Motor neuron (in vitro differentiated cells): ENCODE measurements around the gene ZNF286A. TPM values are rescaled to one million over a fixed set of nuclear protein-coding genes. Genes with fewer than 3 reads are reported as not detected.
"Not testable (repeated sequence)": the region's sequence is repeated elsewhere in the genome, so short reads cannot be mapped to it uniquely, and the experiment has no call there.

ENCODE experiments used
- ATAC-seq, 8 experiments: fragments of 200-7000 bp; cut with Tn5 transposase; replicated peaks in 6 of 8; 2 replicates each; pipeline ENCODE4 v1.8.0; 2021; ENCODE audit warnings: mild to moderate bottlenecking in 8 of 8, moderate library complexity in 8 of 8
- H3K27ac ChIP-seq, 2 donors: fragments of 250-450 bp; sonication (Bioruptor Pico); 2 replicates each; pipeline ENCODE4 v1.9.0; 2021; ENCODE audit warnings: antibody characterized with exemption in 2 of 2, mild to moderate bottlenecking in 2 of 2, moderate library complexity in 1 of 2
- H3K4me1 ChIP-seq, 2 donors: fragments of 250-450 bp; sonication (Bioruptor Pico); replicated peaks in 1 of 2; 2 replicates each; pipeline ENCODE4 v1.6.1; 2021; ENCODE audit warnings: antibody characterized with exemption in 2 of 2, mild to moderate bottlenecking in 2 of 2, moderate library complexity in 1 of 2
- H3K4me3 ChIP-seq, 5 donors: fragments of 250-450 bp; sonication (Bioruptor Pico); 2 replicates each; pipeline ENCODE4 v1.9.0; 2021; ENCODE audit warnings: antibody characterized with exemption in 5 of 5, mild to moderate bottlenecking in 5 of 5, moderate library complexity in 4 of 5
- WGBS, 10 experiments: fragments of 450-650 bp; shearing (Covaris generic); methylation state at CpG; one replicate each; pipeline ENCODE4 v1.0.0; 2022; 5-methylcytosine and 5-hydroxymethylcytosine counted together
- in situ Hi-C, 9 experiments: fragments of 400-800 bp; cut with MboI; loops; one replicate each; pipeline ENCODE4 v1.15.0; 2021; ENCODE audit warnings: low sequenced_read_pairs in 9 of 9, low pct_unique_long_range_greater_than_20kb in 2 of 9; ENCODE audit not compliant: unreplicated experiment in 9 of 9
- total RNA-seq, 8 experiments: library from RNA; unstranded; fragments of 300-600 nt; gene quantifications; 2 replicates each; pipeline versions ENCODE4 v1.2.3 to v1.2.4, GENCODE V29; 2022

The ZNF286A gene
- total RNA-seq, 8 experiments from 2014 or later: 32.1 to 114 (median 56.6) TPM

GRCh38 chr17:15716601-15717563 is 17.3 kb downstream of the ZNF286A start:
- H3K4me1 ChIP-seq, H3K27ac ChIP-seq, H3K4me3 ChIP-seq, in situ Hi-C loops, ATAC-seq: not testable (repeated sequence)
- WGBS, 10 experiments: 86 to 100% (median 95%) methylated on average over 1 to 4 of the region's 11 CpGs; no CpG with 5 or more reads in 5 of the 10 experiments

GRCh38 chr17:15730535-15730934 is 31.0 kb downstream of the ZNF286A start:
- WGBS, 10 experiments: no CpG with 5 or more reads among the region's 14 CpGs
- ATAC-seq, H3K27ac ChIP-seq, H3K4me3 ChIP-seq, in situ Hi-C loops, H3K4me1 ChIP-seq: not testable (repeated sequence)

- in situ Hi-C loops: not testable (repeated sequence)
- WGBS, 10 experiments: no CpG with 5 or more reads among the region's 10 CpGs
Observed at GRCh38 chr17:15731900-15732299, 32.3 kb downstream of the ZNF286A start, which contains the start of gene TBC1D26. TBC1D26 (plus strand) TSS chr17:15732283; CDS start chr17:15735349, 3,066 bp downstream.

GRCh38 chr17:15733174-15733789 is 33.7 kb downstream of the ZNF286A start:
- H3K4me1 ChIP-seq, in situ Hi-C loops, H3K27ac ChIP-seq, H3K4me3 ChIP-seq, ATAC-seq: not testable (repeated sequence)
- no CpG with 5 or more reads among the region's 10 CpGs for WGBS, 10 experiments

More at GRCh38 chr17:15731900-15732299, 32.3 kb downstream of the ZNF286A start, which contains the start of gene TBC1D26:
- not testable (repeated sequence) for ATAC-seq, H3K4me1 ChIP-seq, H3K27ac ChIP-seq, H3K4me3 ChIP-seq

DNA sequence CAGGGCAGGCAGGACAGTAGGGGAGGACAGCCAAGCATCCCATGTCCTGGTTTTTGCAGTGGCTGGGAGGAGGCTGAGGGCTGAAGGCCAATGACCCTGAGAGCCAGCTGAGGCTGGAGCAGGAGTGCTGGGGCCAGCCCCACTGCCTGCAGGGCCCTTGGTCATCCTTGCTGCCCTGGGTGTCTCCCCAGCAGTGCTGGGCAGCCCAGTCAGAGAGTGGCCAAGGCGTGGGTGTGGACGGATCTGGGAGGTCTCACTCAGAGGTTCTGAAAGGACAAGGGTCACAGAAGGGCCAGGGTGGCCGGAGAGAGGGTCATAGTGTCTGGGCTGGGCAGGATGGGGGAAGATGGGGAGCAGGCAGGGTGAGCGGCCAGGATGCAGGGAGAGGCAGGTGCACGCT is 37.0 kb downstream of the ZNF286A start:
- no CpG with 5 or more reads among the region's 5 CpGs for WGBS, 10 experiments
- ATAC-seq: peak in 2 of 8 experiments; percentile 64 to 67
- in situ Hi-C loops, H3K4me1 ChIP-seq, H3K27ac ChIP-seq, H3K4me3 ChIP-seq: not testable (repeated sequence)

GRCh38 chr17:15738066-15738465 is 38.5 kb downstream of the ZNF286A start:
- ATAC-seq: no peak
- 81 to 93% methylated on average over 4 to 10 of the region's 10 CpGs; no CpG with 5 or more reads in 8 of the 10 experiments for WGBS, 10 experiments
- in situ Hi-C loops: no loop called here
- no peak overlapping the region for H3K4me3 ChIP-seq
- no peaks in the 10 kb centered on the region for H3K4me1 ChIP-seq
- no peak overlapping the region for H3K27ac ChIP-seq

DNA sequence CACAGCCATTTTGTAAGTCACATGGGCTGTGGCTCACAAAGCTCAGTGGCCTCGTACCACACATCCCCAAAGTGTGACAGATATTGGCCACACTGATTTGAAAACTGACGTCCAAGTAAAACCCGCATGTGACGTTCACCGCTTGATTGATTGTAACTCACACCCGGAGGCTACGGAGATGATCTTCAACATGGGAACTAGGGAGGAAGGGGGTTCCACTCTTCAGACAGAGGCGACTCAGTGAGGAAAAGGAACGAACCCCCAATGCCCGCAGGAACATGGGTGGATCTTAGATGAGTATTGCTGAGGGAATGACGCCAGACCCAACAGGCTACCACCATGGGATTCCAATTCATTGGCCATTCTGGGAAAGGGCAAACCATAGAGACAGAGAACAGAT is 39.7 kb downstream of the ZNF286A start:
- H3K4me1 ChIP-seq, H3K27ac ChIP-seq, ATAC-seq, H3K4me3 ChIP-seq, in situ Hi-C loops: not testable (repeated sequence)
- whole genome bisulfite sequencing, 10 experiments: 89% methylated on average over 4 of the region's 11 CpGs; no CpG with 5 or more reads in 9 of the 10 experiments

DNA sequence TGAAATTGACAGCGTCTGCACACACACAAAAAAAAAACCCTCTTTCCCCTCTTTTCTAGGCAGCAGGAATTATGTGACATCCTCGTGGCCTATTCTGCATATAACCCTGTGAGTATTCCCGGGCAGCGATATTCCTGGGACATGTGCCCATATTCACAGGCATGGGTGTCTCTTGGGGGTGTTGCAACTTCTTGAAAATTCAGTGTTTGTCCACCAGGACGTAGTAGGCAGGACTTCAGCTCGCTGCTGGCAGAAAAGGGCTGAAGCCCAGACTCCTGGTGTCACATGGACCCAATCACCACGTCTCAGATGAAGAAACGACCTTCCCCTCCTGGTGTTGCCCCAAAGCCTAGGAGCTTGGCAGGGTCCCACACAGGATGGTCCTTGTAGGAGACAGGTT is 40.5 kb downstream of the ZNF286A start:
- peak in 3 of 8 experiments; percentile 70 to 75 (median 75) for ATAC-seq

DNA sequence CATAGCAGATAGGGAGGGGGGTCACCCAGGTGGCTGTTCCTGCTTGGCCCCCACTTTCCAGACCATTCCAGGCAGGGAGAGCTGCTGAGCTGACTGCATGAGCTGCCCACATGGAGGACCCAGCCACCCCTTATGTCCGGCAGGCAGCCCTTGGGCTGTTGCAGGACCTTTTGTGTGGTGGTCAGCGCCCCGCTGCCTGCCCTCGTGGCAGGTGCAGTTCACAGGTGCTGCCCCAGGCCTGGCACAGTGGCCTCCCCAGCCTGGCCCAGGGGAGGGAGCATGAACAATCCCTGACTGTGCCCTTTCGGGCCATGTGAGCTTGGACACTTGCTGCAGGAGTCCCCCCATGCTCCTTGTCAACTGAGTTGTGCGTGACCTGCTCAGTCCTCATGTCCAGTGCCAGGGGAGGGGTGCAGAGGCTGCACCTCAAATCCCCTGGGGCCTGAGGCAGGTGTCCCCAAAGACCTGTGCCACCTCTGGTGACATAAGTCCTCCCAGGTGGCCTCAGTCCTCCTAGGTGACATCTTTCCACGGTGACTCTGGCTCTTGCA is 41.1 kb downstream of the ZNF286A start:
- no peak for ATAC-seq
- in situ Hi-C loops: no loop called here
- 100% methylated on average over 1 of the region's 7 CpGs; no CpG with 5 or more reads in 9 of the 10 experiments for WGBS, 10 experiments
- Histone ChIP-seq H3K4me1 (no peaks in the 10 kb centered on the region), H3K4me3 (no peak overlapping the region), H3K27ac (no peak overlapping the region)

More for the DNA sequence above, 40.5 kb downstream of the ZNF286A start:
- WGBS, 10 experiments: no CpG with 5 or more reads among the region's 8 CpGs
- H3K4me3 ChIP-seq, in situ Hi-C loops, H3K4me1 ChIP-seq, H3K27ac ChIP-seq: not testable (repeated sequence)

GRCh38 chr17:15741624-15742023 is 42.1 kb downstream of the ZNF286A start:
- WGBS, 10 experiments: 94 to 100% methylated on average over 1 to 2 of the region's 9 CpGs; no CpG with 5 or more reads in 8 of the 10 experiments
- in situ Hi-C loops: no loop called here
- H3K27ac ChIP-seq: no peak overlapping the region
- no peak for ATAC-seq
- no peaks in the 10 kb centered on the region for H3K4me1 ChIP-seq
- no peak overlapping the region for H3K4me3 ChIP-seq

GRCh38 chr17:15742051-15742795 is 42.7 kb downstream of the ZNF286A start:
- no peaks in the 10 kb centered on the region for H3K4me1 ChIP-seq
- WGBS, 10 experiments: 67 to 93% (median 80%) methylated on average over 3 to 7 of the region's 15 CpGs; no CpG with 5 or more reads in 7 of the 10 experiments
- no peak for ATAC-seq
- in situ Hi-C loops: no loop called here
- H3K4me3 ChIP-seq: no peak overlapping the region
- no peak overlapping the region for H3K27ac ChIP-seq

- H3K4me1 ChIP-seq: no peaks in the 10 kb centered on the region
- in situ Hi-C loops: no loop called here
- no peak overlapping the region for H3K27ac ChIP-seq
- no peak for ATAC-seq
- H3K4me3 ChIP-seq: no peak overlapping the region
- WGBS, 10 experiments: no CpG with 5 or more reads among the region's 7 CpGs
Observed at GRCh38 chr17:15742921-15743320, 43.4 kb downstream of the ZNF286A start.
